Endothelial cell of umbilical vein (primary cell): Measurements from ENCODE around the gene CAMTA1. TPM values are rescaled to one million over a fixed set of nuclear protein-coding genes. Genes with fewer than 3 reads are reported as not detected.

Source experiments
- BruUV-seq: library from RNA; stranded (reverse); fragments of 400-500 nt; replicated peaks from 2 replicates; lab custom pipeline; 2021; lab: Mats Ljungman, UMichigan
- CTCF ChIA-PET: fragments of 300-600, 350-600 bp; sonication (Branson Sonifier 250); formaldehyde crosslinking; loops from one replicate; lab custom pipeline; 2021; ENCODE audit warnings: antibody characterized with exemption, inconsistent platforms; lab: Charles Lee
- POLR2A ChIA-PET: fragments of 300-600, 350-600 bp; sonication (Branson Sonifier 250); formaldehyde crosslinking; loops from one replicate; lab custom pipeline; 2021; ENCODE audit warnings: antibody characterized with exemption, inconsistent platforms; lab: Charles Lee
- DNase-seq: peaks from one replicate; pipeline ENCODE4 v3.0.0-alpha.2; 2011; ENCODE audit warnings: low read depth, low spot score
- FAIRE-seq: peaks from 2 replicates; lab custom pipeline; 2011; peaks lifted over from hg19 to GRCh38; lab: Jason Lieb, UNC
- H2AFZ ChIP-seq: 2 replicates; pipeline ENCODE4 v1.6.0; 2012; ENCODE audit warnings: low read depth, low read length, control low read depth, inconsistent platforms
- H3K27ac ChIP-seq: 2 replicates; pipeline ENCODE4 v1.5.1; 2011; ENCODE audit warnings: low read depth, mild to moderate bottlenecking, control low read depth, low read length, moderate library complexity; ENCODE audit not compliant: insufficient read depth
- H3K27me3 ChIP-seq, 2 experiments: 2 replicates each; pipeline versions ENCODE4 v1.6.0 to v1.6.1; 2011; ENCODE audit warnings: low read length in 2 of 2, mixed read lengths in 1 of 2; ENCODE audit not compliant: control insufficient read depth in 2 of 2, insufficient read depth in 2 of 2
- H3K36me3 ChIP-seq, 2 experiments: 2 replicates in 1 of 2; 3 replicates in 1 of 2; pipeline ENCODE4 v1.5.1; 2011; ENCODE audit warnings: low read length in 2 of 2, mild to moderate bottlenecking in 1 of 2, moderate library complexity in 1 of 2; ENCODE audit not compliant: control insufficient read depth in 2 of 2, insufficient read depth in 2 of 2; ENCODE audit errors: extremely low read depth in 1 of 2
- H3K4me1 ChIP-seq: 3 replicates; pipeline ENCODE4 v1.5.1; 2011; ENCODE audit warnings: mild to moderate bottlenecking, low read length; ENCODE audit not compliant: control insufficient read depth, insufficient read depth; ENCODE audit errors: extremely low read depth
- H3K4me2 ChIP-seq: 2 replicates; pipeline ENCODE4 v1.6.1; 2011; ENCODE audit warnings: low read length, control low read depth, mixed read lengths; ENCODE audit not compliant: insufficient read depth
- H3K4me3 ChIP-seq, 3 experiments: fragments of 200-600 bp in 1 of 3; sonication (generic), shearing (Covaris generic) in 1 of 3; replicated peaks in 1 of 3; 2 replicates each; pipeline ENCODE4 v1.5.1; 2011 to 2016; ENCODE audit warnings: control low read depth in 3 of 3, low read length in 3 of 3, mild to moderate bottlenecking in 2 of 3, inconsistent platforms in 1 of 3, low read depth in 1 of 3, moderate library complexity in 1 of 3; ENCODE audit not compliant: insufficient read depth in 1 of 3
- H3K79me2 ChIP-seq: 2 replicates; pipeline ENCODE4 v1.6.0; 2012; ENCODE audit warnings: low read length, inconsistent platforms; ENCODE audit not compliant: control insufficient read depth, insufficient read depth
- H3K9ac ChIP-seq: replicated peaks from 2 replicates; pipeline ENCODE3; 2011; ENCODE audit warnings: low read length, control low read depth; ENCODE audit not compliant: insufficient read depth; ENCODE audit errors: extremely low read depth
- H3K9me1 ChIP-seq: replicated peaks from 3 replicates; pipeline ENCODE4 v1.6.0; 2011; ENCODE audit warnings: mild to moderate bottlenecking, low read length; ENCODE audit not compliant: control insufficient read depth, insufficient read depth; ENCODE audit errors: extremely low read depth
- H3K9me3 ChIP-seq: replicated peaks from 2 replicates; pipeline ENCODE4 v1.5.1; 2012; ENCODE audit warnings: low read length, inconsistent platforms; ENCODE audit not compliant: control insufficient read depth, insufficient read depth
- H4K20me1 ChIP-seq: replicated peaks from 2 replicates; pipeline ENCODE3; 2011; ENCODE audit warnings: mild to moderate bottlenecking, low read length; ENCODE audit not compliant: control insufficient read depth, insufficient read depth; ENCODE audit errors: extremely low read depth
- EZH2 ChIP-seq: IDR thresholded peaks from 2 replicates; pipeline ENCODE4 v1.6.1; 2012; ENCODE audit warnings: borderline replicate concordance, low read depth, mild to moderate bottlenecking, moderate library complexity, low read length, inconsistent platforms; ENCODE audit not compliant: severe bottlenecking
- FOS ChIP-seq: IDR thresholded peaks from 2 replicates; pipeline ENCODE4 v1.6.1; 2011; ENCODE audit warnings: mild to moderate bottlenecking, low read length, moderate library complexity, borderline replicate concordance; ENCODE audit not compliant: insufficient read depth
- GATA2 ChIP-seq: IDR thresholded peaks from 2 replicates; pipeline ENCODE4 v1.7.0; 2011; ENCODE audit warnings: low read depth, mild to moderate bottlenecking, moderate library complexity, mixed read lengths, low read length; ENCODE audit not compliant: insufficient read length, insufficient read depth
- JUN ChIP-seq: IDR thresholded peaks from 2 replicates; pipeline ENCODE4 v1.6.1; 2011; ENCODE audit warnings: borderline replicate concordance, low read depth; ENCODE audit not compliant: insufficient read length, insufficient read depth
- MYC ChIP-seq: IDR thresholded peaks from one replicate; pipeline ENCODE4 v1.6.1; 2011; ENCODE audit warnings: mild to moderate bottlenecking, low read depth, low read length
- POLR2A ChIP-seq: IDR thresholded peaks from 2 replicates; pipeline ENCODE4 v1.6.1; 2012; ENCODE audit warnings: low read depth, mild to moderate bottlenecking, control low read depth, low read length
- POLR2AphosphoS5 ChIP-seq: IDR thresholded peaks from 2 replicates; pipeline ENCODE4 v1.6.1; 2012; ENCODE audit warnings: low read depth, mild to moderate bottlenecking, control low read depth, low read length, moderate library complexity; ENCODE audit not compliant: insufficient read depth
- dilution Hi-C: fragments of 300-500 bp; cut with MboI; formaldehyde crosslinking; loops from one replicate; pipeline ENCODE4 v1.15.0; 2019; ENCODE audit warnings: low sequenced_read_pairs; ENCODE audit not compliant: extremely low pct_ligation_motif_present
- intact Hi-C: fragments of 100-400 bp; cut with micrococcal nuclease; formaldehyde crosslinking; loops from one replicate; pipeline ENCODE4 v1.10.0; 2022
- polyA plus RNA-seq, 4 experiments: library from polyadenylated mRNA; depleted of rRNA in 3 of 4; stranded (reverse) in 3 of 4; unstranded in 1 of 4; fragments of >200 nt; gene quantifications; 2 replicates each; pipeline versions ENCODE4 v1.2.1 to v1.2.3, GENCODE V29; 2011 to 2012; ENCODE audit warnings: missing spikeins in 1 of 4
- total RNA-seq: library from RNA; stranded (reverse); gene quantifications from 2 replicates; pipeline ENCODE4 v1.2.3, GENCODE V29; 2021
- TF ChIP-seq, protein P1 (sequence below): IDR thresholded peaks from 2 replicates; pipeline ENCODE4 v1.6.1; 2011; ENCODE audit not compliant: insufficient read depth, insufficient read length
- TF ChIP-seq, protein P2 (sequence below), 2 donors: IDR thresholded peaks; 1 replicate in 1 of 2; 2 replicates in 1 of 2; pipeline ENCODE4 v1.5.1; 2011; ENCODE audit warnings: low read length in 2 of 2, mild to moderate bottlenecking in 2 of 2, moderate library complexity in 2 of 2, control low read depth in 1 of 2, inconsistent platforms in 1 of 2, low read depth in 1 of 2; ENCODE audit not compliant: insufficient read depth in 1 of 2; ENCODE audit errors: extremely low read depth in 1 of 2

The CAMTA1 gene
- total and polyA plus RNA-seq, 2 donors (not counting 3 experiments of a cell fraction or from before 2014, with no cell fraction given): 50.8 to 92.7 TPM

- H3K9me1 ChIP-seq: no peaks in the 10 kb centered on the region
- H3K27ac ChIP-seq: no peak overlapping the region
- H3K36me3 ChIP-seq: no peaks in the 10 kb centered on the region
- dilution Hi-C loops: no loop called here
- CTCF ChIA-PET: interaction anchor here (1.1 to 2.3 kb wide), 5 partner anchors 7 to 137 kb away, joined by 3 to 8 read pairs (median 4); no protein-coding TSS in a partner anchor
- TF ChIP-seq, protein P1, sequence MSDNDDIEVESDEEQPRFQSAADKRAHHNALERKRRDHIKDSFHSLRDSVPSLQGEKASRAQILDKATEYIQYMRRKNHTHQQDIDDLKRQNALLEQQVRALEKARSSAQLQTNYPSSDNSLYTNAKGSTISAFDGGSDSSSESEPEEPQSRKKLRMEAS: no peak
- TF ChIP-seq, protein P2, sequence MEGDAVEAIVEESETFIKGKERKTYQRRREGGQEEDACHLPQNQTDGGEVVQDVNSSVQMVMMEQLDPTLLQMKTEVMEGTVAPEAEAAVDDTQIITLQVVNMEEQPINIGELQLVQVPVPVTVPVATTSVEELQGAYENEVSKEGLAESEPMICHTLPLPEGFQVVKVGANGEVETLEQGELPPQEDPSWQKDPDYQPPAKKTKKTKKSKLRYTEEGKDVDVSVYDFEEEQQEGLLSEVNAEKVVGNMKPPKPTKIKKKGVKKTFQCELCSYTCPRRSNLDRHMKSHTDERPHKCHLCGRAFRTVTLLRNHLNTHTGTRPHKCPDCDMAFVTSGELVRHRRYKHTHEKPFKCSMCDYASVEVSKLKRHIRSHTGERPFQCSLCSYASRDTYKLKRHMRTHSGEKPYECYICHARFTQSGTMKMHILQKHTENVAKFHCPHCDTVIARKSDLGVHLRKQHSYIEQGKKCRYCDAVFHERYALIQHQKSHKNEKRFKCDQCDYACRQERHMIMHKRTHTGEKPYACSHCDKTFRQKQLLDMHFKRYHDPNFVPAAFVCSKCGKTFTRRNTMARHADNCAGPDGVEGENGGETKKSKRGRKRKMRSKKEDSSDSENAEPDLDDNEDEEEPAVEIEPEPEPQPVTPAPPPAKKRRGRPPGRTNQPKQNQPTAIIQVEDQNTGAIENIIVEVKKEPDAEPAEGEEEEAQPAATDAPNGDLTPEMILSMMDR (IDR thresholded peaks at IDR 0.05; ENCODE audit: extremely low read depth in 1 of 2, insufficient read depth in 1 of 2, low read depth in 1 of 2, low read length in 2 of 2): no peak
- TF ChIP-seq FOS (no peak), MYC (no peak), EZH2 (no peak), JUN (no peak), POLR2AphosphoS5 (no peak), POLR2A (no peak), GATA2 (no peak)
- DNase-seq (no peak), FAIRE-seq (no peak)
- H3K4me2 ChIP-seq: no peak overlapping the region
- no peaks in the 10 kb centered on the region for H3K79me2 ChIP-seq
- no peaks in the 10 kb centered on the region for H4K20me1 ChIP-seq
- H2AFZ ChIP-seq: no peak overlapping the region
- POLR2A ChIA-PET: no interaction called here
- H3K27me3 ChIP-seq: no peaks in the 10 kb centered on the region
- H3K4me3 ChIP-seq: no peak overlapping the region
- H3K9me3 ChIP-seq: no peaks in the 10 kb centered on the region
- peaks cover 5% of the 10 kb centered on the region for H3K4me1 ChIP-seq
- H3K9ac ChIP-seq: no peak overlapping the region
- BruUV-seq: no TSS peak
- intact Hi-C loops: no loop called here
Observed at GRCh38 chr1:6905331-6905730, 120.1 kb downstream of the CAMTA1 start.
